Lower leg skin (tissue), 4 donors: ENCODE results near the gene PAK4. TPM values are rescaled to one million over a fixed set of nuclear protein-coding genes. Genes with fewer than 3 reads are reported as not detected.

ENCODE experiments used
- DNase-seq, 2 donors: peaks; one replicate each; pipeline ENCODE4 v3.0.0-alpha.2; 2019; ENCODE audit warnings: low spot score in 2 of 2
- H3K4me3 ChIP-seq: fragments of 200-600 bp; sonication (generic); 2 replicates; pipeline ENCODE4 v1.5.1; 2017; ENCODE audit warnings: mild to moderate bottlenecking, low read depth; ENCODE audit not compliant: poor library complexity, severe bottlenecking
- POLR2A ChIP-seq, 2 donors: fragments of 450-650 bp; IDR thresholded peaks; one replicate each; pipeline ENCODE4 v1.6.1; 2016 to 2017; ENCODE audit warnings: antibody characterized with exemption in 2 of 2, mild to moderate bottlenecking in 1 of 2, moderate library complexity in 1 of 2
- WGBS, 2 donors: methylation state at CpG; one replicate each; pipeline ENCODE4 v1.1.5; 2018; 5-methylcytosine and 5-hydroxymethylcytosine counted together
- intact Hi-C: fragments of 100-400 bp; cut with DNase I; formaldehyde crosslinking; loops from one replicate; pipeline ENCODE4 v1.15.0; 2023; ENCODE audit warnings: low total_unique reads
- total RNA-seq, 4 donors: library from RNA; depleted of rRNA; stranded (reverse); fragments of >200 nt; gene quantifications; one replicate each; pipeline ENCODE4 v1.1.0, GENCODE V29; 2016
- TF ChIP-seq, protein P1 (sequence below), 3 donors: fragments of 450-650 bp; IDR thresholded peaks; one replicate each; pipeline ENCODE4 v1.5.1; 2016; ENCODE audit warnings: antibody characterized with exemption in 3 of 3, mild to moderate bottlenecking in 3 of 3, moderate library complexity in 2 of 3

Gene PAK4
- total RNA-seq, 4 donors from 2014 or later: 30.9 to 65.7 (median 40.1) TPM

DNA sequence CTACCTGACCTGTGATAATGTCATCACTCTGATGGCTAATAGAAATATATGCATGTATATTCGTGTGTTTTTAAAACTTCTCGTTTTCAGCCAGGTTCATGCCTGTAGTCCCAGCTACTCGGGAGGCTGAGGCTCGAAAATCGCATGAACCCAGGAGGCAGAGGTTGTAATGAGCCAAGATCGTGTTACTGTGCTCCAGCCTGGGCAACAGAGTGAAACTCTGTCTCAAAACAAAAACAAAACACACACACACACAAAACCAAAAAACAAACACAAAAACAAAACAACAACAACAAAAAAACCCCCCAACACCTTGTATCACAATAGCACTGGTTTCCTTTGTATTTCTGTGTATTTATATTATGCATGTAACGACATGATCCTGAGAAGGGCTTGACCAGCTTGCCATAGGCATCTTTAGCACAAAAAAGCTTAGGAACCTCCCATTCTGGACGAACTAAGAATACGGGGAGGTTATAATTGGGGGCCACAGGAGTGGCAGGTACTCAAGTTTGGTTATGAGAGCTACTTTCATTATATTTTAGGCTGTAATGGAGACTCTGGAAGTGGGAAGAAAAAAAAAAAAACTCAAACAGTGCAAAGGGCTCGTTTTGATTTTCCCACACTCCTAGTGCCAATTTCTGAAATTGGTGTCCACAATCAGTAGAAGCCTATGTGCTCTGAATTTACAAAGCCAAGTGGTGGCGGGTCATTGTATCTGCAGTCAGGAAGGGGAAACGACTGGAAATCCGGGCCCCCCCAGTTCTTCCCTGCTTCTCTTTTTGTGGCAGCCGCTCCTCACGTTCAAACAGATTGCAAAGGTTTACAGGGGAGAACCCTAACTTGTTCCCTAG, 42.6 kb upstream of the PAK4 start:
- no peak for DNase-seq
- 12 to 16% methylated on average over 15 of the region's 15 CpGs for WGBS, 2 donors
- TF ChIP-seq POLR2A (IDR thresholded peaks at IDR 0.05): no peak
- TF ChIP-seq, protein P1, sequence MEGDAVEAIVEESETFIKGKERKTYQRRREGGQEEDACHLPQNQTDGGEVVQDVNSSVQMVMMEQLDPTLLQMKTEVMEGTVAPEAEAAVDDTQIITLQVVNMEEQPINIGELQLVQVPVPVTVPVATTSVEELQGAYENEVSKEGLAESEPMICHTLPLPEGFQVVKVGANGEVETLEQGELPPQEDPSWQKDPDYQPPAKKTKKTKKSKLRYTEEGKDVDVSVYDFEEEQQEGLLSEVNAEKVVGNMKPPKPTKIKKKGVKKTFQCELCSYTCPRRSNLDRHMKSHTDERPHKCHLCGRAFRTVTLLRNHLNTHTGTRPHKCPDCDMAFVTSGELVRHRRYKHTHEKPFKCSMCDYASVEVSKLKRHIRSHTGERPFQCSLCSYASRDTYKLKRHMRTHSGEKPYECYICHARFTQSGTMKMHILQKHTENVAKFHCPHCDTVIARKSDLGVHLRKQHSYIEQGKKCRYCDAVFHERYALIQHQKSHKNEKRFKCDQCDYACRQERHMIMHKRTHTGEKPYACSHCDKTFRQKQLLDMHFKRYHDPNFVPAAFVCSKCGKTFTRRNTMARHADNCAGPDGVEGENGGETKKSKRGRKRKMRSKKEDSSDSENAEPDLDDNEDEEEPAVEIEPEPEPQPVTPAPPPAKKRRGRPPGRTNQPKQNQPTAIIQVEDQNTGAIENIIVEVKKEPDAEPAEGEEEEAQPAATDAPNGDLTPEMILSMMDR (IDR thresholded peaks at IDR 0.05): no peak
- intact Hi-C loops: no loop called here
- no peak overlapping the region for H3K4me3 ChIP-seq

DNA sequence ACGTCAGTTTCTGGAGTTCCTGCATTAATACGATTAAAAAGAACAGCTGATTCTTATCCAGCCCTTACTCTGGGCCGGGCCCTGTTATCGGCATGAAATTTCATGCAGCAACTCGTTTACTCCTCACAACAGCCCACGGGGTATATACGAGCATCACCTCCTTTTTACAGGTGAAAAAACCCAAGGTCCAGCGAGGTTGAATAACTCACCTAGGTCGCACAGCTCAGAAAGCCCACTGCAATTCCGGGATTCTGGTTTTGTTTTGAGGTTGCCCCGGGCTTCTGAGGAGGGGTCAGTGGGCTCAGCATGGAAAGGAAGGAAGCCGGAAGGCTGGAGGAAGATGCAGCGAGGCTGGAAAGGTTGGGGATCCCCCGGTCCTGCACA, 42.0 kb upstream of the PAK4 start:
- TF ChIP-seq, protein P1 (IDR thresholded peaks at IDR 0.05): no peak
- TF ChIP-seq POLR2A (IDR thresholded peaks at IDR 0.05): no peak
- intact Hi-C loops: no loop called here
- no peak overlapping the region for H3K4me3 ChIP-seq
- no peak for DNase-seq
- WGBS, 2 donors: 1% methylated on average over 14 of the region's 14 CpGs

GRCh38 chr19:39083983-39084731, 41.4 kb upstream of the PAK4 start, which contains the start of gene ACP7:
Gene ACP7 (plus strand): TSS chr19:39084368. CDS start chr19:39085270, 902 bp downstream.
- TF ChIP-seq POLR2A (IDR thresholded peaks at IDR 0.05): no peak
- TF ChIP-seq, protein P1 (IDR thresholded peaks at IDR 0.05): no peak
- no peak within 1 kb of the TSS for H3K4me3 ChIP-seq
- intact Hi-C loops: no loop called here
- 8 to 10% methylated on average over 37 to 43 of the region's 54 CpGs for WGBS, 2 donors
- DNase-seq: no peak

DNA sequence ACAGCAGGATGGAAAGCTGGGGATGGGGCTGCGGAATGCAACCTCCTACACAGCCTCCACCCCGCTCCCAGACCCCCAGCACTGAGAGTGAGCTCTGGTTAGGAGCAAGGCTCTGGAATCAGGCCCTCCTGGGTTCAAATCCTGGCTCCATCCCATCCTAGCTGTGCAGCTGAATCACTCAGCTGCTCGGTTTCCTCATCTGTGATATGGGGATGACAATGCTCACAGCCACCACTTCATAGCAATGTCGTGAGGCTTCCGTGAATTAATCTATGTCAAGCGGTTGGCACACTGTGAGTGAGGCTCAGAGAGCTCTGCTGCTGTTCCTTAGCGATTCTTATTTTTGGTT, 40.9 kb upstream of the PAK4 start:
- intact Hi-C loops: no loop called here
- H3K4me3 ChIP-seq: no peak overlapping the region
- WGBS, 2 donors: 75 to 79% methylated on average over 7 of the region's 7 CpGs
- no peak for TF ChIP-seq POLR2A (IDR thresholded peaks at IDR 0.05)
- TF ChIP-seq, protein P1 (IDR thresholded peaks at IDR 0.05): no peak
- DNase-seq: no peak

GRCh38 chr19:39085392-39085791, 40.2 kb upstream of the PAK4 start:
- WGBS, 2 donors: 83 to 89% methylated on average over 8 of the region's 8 CpGs
- TF ChIP-seq, protein P1 (IDR thresholded peaks at IDR 0.05): no peak
- no peak for TF ChIP-seq POLR2A (IDR thresholded peaks at IDR 0.05)
- no peak overlapping the region for H3K4me3 ChIP-seq
- no peak for DNase-seq
- intact Hi-C loops: no loop called here
